ENCODE data around the gene EFNB1. TPM values are rescaled to one million over a fixed set of nuclear protein-coding genes. Genes with fewer than 3 reads are reported as not detected.

EFNB1 gene
- total and polyA plus RNA-seq, 9 of the 15 experiments (the other 6 are each of a cell fraction or from before 2014, with no cell fraction given): 0.01 to 2.1 (median 0.99) TPM; not detected in 1

DNA sequence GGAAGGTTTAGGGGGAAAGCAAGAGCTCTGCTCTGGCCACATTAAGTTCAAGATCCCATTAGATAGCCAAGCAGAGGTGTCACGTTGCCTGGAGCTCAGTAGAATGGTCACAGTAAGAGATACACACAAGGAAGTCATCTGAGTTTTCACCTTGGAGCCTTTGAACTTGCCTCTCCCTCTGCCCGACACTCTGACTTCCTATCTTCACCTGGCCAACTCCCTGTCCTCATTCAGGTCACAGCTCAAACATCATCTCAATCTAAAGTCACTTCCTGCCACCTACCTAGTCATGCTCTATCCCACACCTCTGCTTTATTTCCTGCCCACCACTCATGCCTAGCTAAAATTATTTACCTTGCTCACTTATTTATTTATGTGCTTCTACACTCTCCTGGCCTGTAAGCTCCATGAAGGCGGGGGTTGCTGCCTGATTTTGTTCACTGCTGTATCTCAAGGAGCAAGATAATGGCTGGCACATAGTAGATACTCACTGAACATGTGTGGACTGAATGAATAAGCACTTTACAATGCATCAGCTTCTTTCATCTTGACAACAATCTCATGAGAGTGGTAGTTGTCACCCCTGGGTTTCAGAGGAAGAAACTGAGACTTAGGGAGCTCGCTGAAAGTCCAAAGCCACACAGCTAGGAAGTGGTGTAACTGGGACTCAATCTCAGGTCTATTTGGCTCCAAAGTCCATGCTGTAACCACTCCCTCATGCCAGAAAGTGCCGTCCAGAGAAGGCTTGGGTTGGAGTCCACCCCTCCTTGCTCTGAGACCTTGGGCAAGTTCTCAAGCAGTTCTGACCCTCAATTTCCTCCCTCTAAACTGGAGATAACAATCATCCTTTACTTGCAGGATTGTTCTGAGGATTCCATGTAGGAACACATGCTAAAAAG lies 40.3 kb downstream of the EFNB1 start:
- Histone ChIP-seq H3K36me3 (ENCODE audit: control insufficient read depth, insufficient read depth, low read length) (no peaks in the 10 kb centered on the region), H2AFZ (ENCODE audit: low read depth, low read length) (no peak overlapping the region), H3K9ac (ENCODE audit: insufficient read depth in 1 of 2, low read depth in 2 of 2, low read length in 2 of 2) (no peak overlapping the region), H3K4me3 (no peak overlapping the region), H4K20me1 (replicated peaks; ENCODE audit: control insufficient read depth, insufficient read depth, low read length) (no peaks in the 10 kb centered on the region), H3K27me3 (ENCODE audit: control insufficient read depth in 2 of 2, insufficient read depth in 2 of 2, low read length in 2 of 2) (peaks cover 0 to 5% of the 10 kb centered on the region in 2 experiments; a peak in 2 of 5 replicates), H3K9me1 (ENCODE audit: control insufficient read depth, insufficient read depth, low read length) (no peaks in the 10 kb centered on the region), H3K4me1 (replicated peaks in 1 of 2; ENCODE audit: control insufficient read depth in 2 of 2, insufficient read depth in 2 of 2, low read length in 2 of 2) (no peaks in the 10 kb centered on the region), H3K4me2 (ENCODE audit: insufficient read depth, low read length) (no peak overlapping the region), H3K27ac (ENCODE audit: extremely low read depth, low read depth, low read length) (no peak overlapping the region), H3K79me2 (ENCODE audit: control insufficient read depth, insufficient read depth, low read length) (no peaks in the 10 kb centered on the region), H3K9me3 (replicated peaks; ENCODE audit: control insufficient read depth, insufficient read depth, low read depth, low read length) (no peaks in the 10 kb centered on the region)
- no peak for TF ChIP-seq MECOM (CRISPR knock-in tag; IDR thresholded peaks at IDR 0.05)
- no peak for TF ChIP-seq ZNF224 (CRISPR knock-in tag; IDR thresholded peaks at IDR 0.05)
- TF ChIP-seq ZBTB1 (CRISPR knock-in tag; IDR thresholded peaks at IDR 0.05; ENCODE audit: borderline replicate concordance, low read depth): no peak
- no peak for TF ChIP-seq TEAD4 (IDR thresholded peaks at IDR 0.05; ENCODE audit: low read length)
- no peak for TF ChIP-seq TEAD4 (CRISPR knock-in tag; IDR thresholded peaks at IDR 0.05; ENCODE audit: borderline replicate concordance)
- TF ChIP-seq PRPF4 (IDR thresholded peaks at IDR 0.05; ENCODE audit: insufficient read depth, low read depth, low read length, poor library complexity, severe bottlenecking): no peak
- no peak for TF ChIP-seq ZFP1 (CRISPR knock-in tag; IDR thresholded peaks at IDR 0.05)
- TF ChIP-seq, protein P1, sequence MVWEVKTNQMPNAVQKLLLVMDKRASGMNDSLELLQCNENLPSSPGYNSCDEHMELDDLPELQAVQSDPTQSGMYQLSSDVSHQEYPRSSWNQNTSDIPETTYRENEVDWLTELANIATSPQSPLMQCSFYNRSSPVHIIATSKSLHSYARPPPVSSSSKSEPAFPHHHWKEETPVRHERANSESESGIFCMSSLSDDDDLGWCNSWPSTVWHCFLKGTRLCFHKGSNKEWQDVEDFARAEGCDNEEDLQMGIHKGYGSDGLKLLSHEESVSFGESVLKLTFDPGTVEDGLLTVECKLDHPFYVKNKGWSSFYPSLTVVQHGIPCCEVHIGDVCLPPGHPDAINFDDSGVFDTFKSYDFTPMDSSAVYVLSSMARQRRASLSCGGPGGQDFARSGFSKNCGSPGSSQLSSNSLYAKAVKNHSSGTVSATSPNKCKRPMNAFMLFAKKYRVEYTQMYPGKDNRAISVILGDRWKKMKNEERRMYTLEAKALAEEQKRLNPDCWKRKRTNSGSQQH (CRISPR knock-in tag; IDR thresholded peaks at IDR 0.05): no peak
- no peak for TF ChIP-seq ZNF134 (CRISPR knock-in tag; conservative IDR thresholded peaks at IDR 0.05)
- no peak for TF ChIP-seq MBD2 (IDR thresholded peaks at IDR 0.05; ENCODE audit: borderline replicate concordance, low read depth)
- no peak for TF ChIP-seq ZNF75A (CRISPR knock-in tag; IDR thresholded peaks at IDR 0.05)
- no peak for TF ChIP-seq L3MBTL2 (IDR thresholded peaks at IDR 0.05)
- TF ChIP-seq BRD4 (IDR thresholded peaks at IDR 0.05): no peak
- TF ChIP-seq CBFA2T3 (IDR thresholded peaks at IDR 0.05): no peak
- no peak for TF ChIP-seq ZNF239 (CRISPR knock-in tag; IDR thresholded peaks at IDR 0.05)
- in situ Hi-C loops (cut with MboI) (no loop called here), intact Hi-C loops (cut with micrococcal nuclease) (no loop called here)
- CTCF ChIA-PET (ENCODE audit: low intra/inter-chr PET ratio): no interaction called here
- DNase-seq (ENCODE audit: extremely low read depth in 1 of 4, low spot score in 3 of 4) (no peak), ATAC-seq (no peak), FAIRE-seq (no peak)
- POLR2A ChIA-PET: no interaction called here
- BruUV-seq (replicated peaks): no TSS peak
- 2% methylated on average over 5 of the region's 5 CpGs for WGBS (ENCODE audit: insufficient coverage, low coverage, missing lambda C conversion rate)

All from K562 (cell line).